NCI-H2107 (cell line): Measurements from ENCODE around the gene NDRG2.

Experiments
- DNase-seq: peaks from one replicate; lab custom pipeline; 2025; lab: John Stamatoyannopoulos, UW

The NDRG2 gene

GRCh38 chr14:21024585-21025370 lies at the start of gene NDRG2:
NDRG2 (minus strand) TSS chr14:21025061; CDS start chr14:21023315, 1,746 bp downstream.
- DNase-seq: no peak

- no peak for DNase-seq
Measured at GRCh38 chr14:21073921-21074320, 49.1 kb upstream of the NDRG2 start.

- DNase-seq: no peak
Measured at GRCh38 chr14:21072781-21073339, 48.0 kb upstream of the NDRG2 start.

GRCh38 chr14:21072031-21072473 lies 47.2 kb upstream of the NDRG2 start:
- no peak for DNase-seq

- peak; percentile 87 for DNase-seq
Measured at GRCh38 chr14:21071225-21072030, 46.6 kb upstream of the NDRG2 start.

GRCh38 chr14:21070610-21071224 lies 45.9 kb upstream of the NDRG2 start:
- no peak for DNase-seq

GRCh38 chr14:21070083-21070609 lies 45.3 kb upstream of the NDRG2 start, which contains the start of gene ARHGEF40:
ARHGEF40 (plus strand) TSS chr14:21070304; CDS start chr14:21070397, 93 bp downstream.
- no peak for DNase-seq

- no peak for DNase-seq
Measured at GRCh38 chr14:21069388-21070082, 44.7 kb upstream of the NDRG2 start.

GRCh38 chr14:21068521-21069387 lies 43.9 kb upstream of the NDRG2 start:
- peak; percentile 74 for DNase-seq

- DNase-seq: peak; percentile 52
Measured at GRCh38 chr14:21066882-21067502, 42.1 kb upstream of the NDRG2 start.

GRCh38 chr14:21063479-21063878 lies 38.6 kb upstream of the NDRG2 start:
- no peak for DNase-seq

- no peak for DNase-seq
Measured at GRCh38 chr14:21061347-21061668, 36.4 kb upstream of the NDRG2 start.

GRCh38 chr14:21060614-21061346 lies 35.9 kb upstream of the NDRG2 start:
- DNase-seq: no peak

GRCh38 chr14:21059842-21060613 lies 35.2 kb upstream of the NDRG2 start:
- no peak for DNase-seq

GRCh38 chr14:21058903-21059302 lies 34.0 kb upstream of the NDRG2 start:
- DNase-seq: no peak

GRCh38 chr14:21057803-21058675 lies 33.2 kb upstream of the NDRG2 start, which contains the start of gene RNASE8:
RNASE8 (plus strand) TSS chr14:21057822; CDS start chr14:21057893, 71 bp downstream.
- DNase-seq: no peak

GRCh38 chr14:21056520-21057163 lies 31.8 kb upstream of the NDRG2 start:
- DNase-seq: no peak
